ENCODE measurements around the gene B3GNT8.

GRCh38 chr19:41408256-41408655, 18.9 kb downstream of the B3GNT8 start:
- TF ChIP-seq, protein P1, sequence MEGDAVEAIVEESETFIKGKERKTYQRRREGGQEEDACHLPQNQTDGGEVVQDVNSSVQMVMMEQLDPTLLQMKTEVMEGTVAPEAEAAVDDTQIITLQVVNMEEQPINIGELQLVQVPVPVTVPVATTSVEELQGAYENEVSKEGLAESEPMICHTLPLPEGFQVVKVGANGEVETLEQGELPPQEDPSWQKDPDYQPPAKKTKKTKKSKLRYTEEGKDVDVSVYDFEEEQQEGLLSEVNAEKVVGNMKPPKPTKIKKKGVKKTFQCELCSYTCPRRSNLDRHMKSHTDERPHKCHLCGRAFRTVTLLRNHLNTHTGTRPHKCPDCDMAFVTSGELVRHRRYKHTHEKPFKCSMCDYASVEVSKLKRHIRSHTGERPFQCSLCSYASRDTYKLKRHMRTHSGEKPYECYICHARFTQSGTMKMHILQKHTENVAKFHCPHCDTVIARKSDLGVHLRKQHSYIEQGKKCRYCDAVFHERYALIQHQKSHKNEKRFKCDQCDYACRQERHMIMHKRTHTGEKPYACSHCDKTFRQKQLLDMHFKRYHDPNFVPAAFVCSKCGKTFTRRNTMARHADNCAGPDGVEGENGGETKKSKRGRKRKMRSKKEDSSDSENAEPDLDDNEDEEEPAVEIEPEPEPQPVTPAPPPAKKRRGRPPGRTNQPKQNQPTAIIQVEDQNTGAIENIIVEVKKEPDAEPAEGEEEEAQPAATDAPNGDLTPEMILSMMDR (conservative IDR thresholded peaks at IDR 0.05): no peak
- TF ChIP-seq ZFX (IDR thresholded peaks at IDR 0.05): no peak
